Measurements from ENCODE around the gene IBTK.

GRCh38 chr6:82275686-82276085 lies 28.1 kb upstream of the IBTK start:
- TF ChIP-seq CTCF (IDR thresholded peaks at IDR 0.05) (no peak), POLR2A (IDR thresholded peaks at IDR 0.05) (no peak)
